Activated CD4-positive, CD25-positive, alpha-beta regulatory T cell treated with anti-CD3 and anti-CD28 coated beads, Interleukin-2, amount 50 U/mL, for 16 hours (primary cell): Measurements from ENCODE around the gene NLK.
"Not testable (repeated sequence)": the region's sequence is repeated elsewhere in the genome, so short reads cannot be mapped to it uniquely, and the experiment has no call there.

Source experiments
- DNase-seq: peaks from one replicate; pipeline ENCODE4 v3.0.0-alpha.2; 2020; ENCODE audit warnings: low read depth, low spot score

The NLK gene

DNA sequence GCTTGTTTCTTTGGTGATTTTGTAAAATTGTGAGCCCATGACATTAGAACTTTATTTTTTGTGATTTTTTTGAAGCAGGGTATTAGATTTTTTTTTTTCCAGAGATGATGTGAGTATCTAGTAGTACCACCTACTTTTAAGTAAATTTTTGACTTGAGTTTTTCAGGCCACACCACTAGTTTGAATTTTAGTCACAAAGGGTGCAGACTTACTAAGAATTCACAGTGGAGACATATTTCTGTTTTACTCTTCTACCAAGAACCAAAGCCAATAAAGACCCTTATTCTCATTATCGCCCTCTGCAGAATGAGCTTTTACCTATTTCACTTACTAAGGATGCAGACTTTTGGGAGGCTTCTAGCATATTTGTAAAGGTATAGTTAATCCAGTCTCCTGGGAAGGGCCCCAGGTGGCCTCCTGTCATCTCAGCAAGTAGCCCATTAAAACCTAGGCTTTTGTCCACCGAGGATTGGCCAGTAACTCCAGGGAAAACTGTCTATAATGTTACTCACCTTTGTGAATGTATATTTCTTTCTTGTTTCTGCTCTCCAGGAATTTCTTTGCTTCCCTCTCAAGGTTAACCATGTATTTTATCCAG lies 30.6 kb downstream of the NLK start:
- DNase-seq = no peak

DNA sequence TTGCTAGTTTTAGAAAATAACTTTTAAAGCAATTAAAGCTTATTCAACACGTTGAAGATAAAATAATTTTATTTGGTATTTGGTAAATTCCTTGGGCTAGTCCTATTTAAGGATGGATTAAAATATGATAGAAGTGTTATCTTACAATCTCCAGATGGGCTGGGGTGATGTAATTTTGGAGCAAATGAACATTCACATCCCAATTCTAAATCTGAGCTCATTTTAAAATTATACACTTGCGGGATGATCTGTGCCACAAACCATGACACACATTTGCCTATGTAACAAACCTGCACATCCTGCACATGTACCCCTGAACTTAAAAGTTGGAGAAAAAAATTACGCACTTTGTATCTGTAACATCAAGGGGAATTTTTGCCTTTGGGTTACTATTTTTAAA lies 31.5 kb downstream of the NLK start:
- no peak for DNase-seq

DNA sequence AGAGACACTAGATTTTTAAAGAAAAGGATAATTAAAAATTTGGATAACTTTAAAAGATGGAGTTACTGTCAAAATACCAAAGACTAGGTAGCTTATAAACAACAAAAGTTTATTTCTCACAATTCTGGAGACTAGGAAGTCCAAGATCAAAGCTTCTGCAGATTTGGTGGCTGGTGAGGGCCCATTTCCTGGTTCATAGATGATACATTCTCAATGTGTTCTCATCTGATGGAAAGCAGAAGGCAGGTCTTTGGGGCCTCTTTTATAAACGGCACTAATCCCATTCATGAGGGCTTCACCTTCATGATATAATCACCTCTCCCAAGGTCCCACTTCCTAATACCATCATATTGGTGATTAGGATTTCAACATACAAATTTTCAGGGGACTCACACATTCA lies 33.7 kb downstream of the NLK start:
- DNase-seq = no peak

DNA sequence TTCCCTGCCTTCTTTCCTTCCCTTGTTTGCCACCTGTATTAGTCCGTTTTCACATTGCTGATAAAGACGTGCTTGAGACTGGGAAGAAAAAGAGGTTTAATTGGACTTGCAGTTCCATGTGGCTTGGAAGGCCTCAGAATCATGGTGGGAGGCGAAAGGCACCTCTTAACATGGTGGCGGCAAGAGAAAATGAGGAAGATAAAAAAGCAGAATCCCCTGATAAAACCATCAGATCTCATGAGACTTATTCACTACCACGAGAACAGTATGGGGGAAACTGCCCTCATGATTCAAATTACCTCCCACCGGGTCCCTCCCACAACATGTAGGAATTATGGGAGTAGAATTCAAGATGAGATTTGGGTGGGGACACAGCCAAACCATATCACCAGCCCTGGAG lies 34.7 kb downstream of the NLK start:
- not testable (repeated sequence) for DNase-seq

DNA sequence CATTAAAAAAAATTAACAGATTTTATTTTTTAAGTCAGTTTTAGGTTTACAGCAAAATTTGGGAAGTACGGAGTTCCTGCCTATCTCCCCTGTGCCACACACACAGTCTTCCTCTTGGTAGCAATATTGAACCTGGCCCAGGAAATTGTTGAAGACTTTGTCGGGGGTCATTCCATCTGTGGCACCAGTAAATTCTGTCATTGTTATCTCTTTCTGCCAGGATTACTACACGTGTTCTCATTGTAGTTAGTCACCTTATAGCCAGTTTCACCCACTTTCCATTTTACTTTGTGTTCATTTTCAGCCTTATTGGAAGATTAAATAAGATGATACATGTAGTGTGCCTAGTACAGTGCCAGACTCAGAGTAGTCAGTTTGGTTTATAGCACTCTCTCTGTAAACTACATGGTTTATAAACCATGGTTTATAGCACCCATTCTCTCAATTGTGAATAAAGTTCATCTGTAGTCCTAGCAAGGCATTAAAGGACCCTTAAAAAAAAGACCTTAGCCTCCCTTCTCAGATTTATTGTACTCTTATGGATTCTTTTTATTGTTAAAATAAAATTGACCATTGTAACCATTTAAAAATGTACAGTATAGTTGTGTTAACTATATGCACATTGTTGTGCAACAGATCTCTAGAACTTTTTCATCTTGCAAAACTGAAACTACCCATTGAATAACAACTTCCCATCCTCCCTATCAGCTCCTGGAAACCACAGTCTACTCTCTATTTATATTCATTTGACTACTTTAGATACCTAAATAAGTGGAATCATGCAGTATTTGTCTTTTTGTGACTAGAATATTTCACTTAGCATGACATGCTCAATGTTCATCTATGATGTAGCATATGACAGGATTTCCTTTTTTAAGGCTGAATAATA lies 36.1 kb downstream of the NLK start:
- no peak for DNase-seq

DNA sequence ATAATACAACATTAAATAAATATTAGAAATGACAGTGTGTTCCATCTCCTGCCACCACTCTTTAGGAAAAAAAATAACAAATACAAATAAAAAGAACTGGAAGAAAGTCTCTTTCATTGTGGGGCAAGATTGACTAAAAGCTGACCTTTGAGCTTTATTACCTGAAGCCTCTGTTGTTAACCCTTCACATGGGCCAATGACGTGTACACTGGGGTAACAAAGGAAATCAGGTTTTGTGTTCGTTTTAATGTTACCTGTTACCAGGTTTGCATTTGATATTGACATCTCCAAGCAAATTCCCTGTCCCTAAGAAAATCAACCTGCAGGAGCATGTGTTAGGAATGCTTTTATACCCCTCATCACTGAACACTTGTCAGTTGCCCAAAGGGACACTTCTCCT lies 39.0 kb downstream of the NLK start:
- no peak for DNase-seq

DNA sequence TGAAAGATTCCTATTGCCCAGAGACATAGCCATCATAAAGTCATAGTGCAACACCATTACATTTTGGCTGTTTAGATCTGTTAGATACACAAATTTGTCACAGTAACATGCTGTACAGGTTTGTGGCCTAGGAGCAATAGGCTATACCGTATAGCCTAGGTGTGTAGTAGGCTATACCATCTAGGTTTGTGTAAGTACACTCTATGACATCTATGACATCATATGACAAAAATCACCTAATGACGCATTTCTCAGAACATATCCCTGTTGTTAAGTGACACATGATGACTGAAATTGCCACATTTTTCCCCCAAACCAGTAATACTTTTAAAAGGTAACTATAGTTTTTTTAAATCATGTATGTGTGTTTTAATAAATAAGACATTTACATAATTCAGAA lies 43.3 kb downstream of the NLK start:
- no peak for DNase-seq

DNA sequence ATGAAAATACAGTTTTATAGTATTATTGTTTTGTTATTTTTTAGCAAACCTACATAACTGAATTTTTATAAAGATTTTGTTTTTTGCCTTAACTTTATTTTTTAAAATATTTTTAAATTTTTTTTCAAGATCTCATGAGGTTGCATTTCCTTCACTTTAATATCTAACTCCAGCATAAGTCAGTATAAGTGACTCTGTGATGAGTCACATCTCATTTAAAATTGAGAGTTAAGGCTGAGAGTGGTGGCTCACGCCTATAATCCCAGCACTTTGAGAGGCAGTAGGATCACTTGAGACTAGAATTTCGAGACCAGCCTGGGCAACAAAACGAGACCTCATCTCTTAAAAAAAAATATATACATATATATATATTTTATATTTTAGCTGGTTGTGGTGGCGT lies 44.0 kb downstream of the NLK start:
- no peak for DNase-seq

DNA sequence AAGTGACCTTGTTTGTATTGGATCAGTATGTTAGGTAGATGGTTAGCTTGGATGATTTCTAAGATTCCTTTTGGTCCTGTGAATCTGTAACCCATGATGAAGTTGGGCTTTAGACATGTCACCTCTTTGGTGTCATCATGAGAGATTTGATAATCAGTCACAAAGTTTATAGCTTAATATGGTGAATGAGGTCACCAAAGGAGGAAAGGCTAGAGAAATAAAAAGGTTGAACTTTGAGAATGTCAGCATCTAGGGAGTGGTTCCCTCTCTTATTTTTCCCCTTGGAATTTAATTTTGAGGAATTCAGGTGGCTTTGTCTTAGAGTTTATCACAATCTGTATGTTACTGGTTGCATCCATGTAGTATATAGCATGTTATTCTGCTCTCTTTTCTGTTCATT lies 45.3 kb downstream of the NLK start:
- DNase-seq = no peak

DNA sequence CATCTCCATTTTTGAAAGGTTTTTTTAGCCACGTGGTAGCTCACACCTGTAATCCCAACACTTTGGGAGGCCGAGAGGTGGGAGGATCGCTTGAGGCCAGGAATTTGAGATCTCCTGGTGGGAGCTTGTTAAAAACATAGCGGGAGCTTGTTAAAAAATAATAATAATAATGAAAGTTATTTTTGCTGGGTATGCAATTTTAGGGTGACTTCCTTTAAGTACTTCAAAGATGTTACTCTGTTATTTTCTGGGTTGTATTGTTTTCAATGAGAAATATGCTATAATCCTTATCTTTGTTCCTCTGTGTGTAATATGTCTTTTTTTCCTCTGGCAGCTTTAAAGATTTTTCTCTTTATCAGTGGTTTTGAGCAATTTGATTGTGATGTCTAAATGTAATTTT lies 48.1 kb downstream of the NLK start:
- no peak for DNase-seq

DNA sequence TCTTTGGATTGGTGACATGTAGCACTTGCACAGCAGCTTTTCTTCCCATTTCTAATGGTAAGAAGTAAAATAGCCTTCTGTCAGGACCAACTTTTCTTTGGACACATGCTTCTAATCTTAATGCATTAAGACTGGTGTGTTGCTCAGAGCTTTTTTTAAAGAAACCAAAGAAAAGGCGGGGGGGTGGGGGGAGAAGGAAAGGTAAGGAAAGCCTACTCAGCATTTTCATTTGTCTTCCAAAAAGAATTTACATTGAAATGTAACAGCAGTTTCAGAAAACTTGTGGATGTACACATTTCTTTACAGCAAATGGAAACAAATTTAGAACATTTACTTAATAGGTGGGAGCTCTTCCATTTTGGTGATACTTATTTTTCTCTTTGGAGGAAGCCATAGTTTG lies 49.6 kb downstream of the NLK start:
- DNase-seq = no peak

DNA sequence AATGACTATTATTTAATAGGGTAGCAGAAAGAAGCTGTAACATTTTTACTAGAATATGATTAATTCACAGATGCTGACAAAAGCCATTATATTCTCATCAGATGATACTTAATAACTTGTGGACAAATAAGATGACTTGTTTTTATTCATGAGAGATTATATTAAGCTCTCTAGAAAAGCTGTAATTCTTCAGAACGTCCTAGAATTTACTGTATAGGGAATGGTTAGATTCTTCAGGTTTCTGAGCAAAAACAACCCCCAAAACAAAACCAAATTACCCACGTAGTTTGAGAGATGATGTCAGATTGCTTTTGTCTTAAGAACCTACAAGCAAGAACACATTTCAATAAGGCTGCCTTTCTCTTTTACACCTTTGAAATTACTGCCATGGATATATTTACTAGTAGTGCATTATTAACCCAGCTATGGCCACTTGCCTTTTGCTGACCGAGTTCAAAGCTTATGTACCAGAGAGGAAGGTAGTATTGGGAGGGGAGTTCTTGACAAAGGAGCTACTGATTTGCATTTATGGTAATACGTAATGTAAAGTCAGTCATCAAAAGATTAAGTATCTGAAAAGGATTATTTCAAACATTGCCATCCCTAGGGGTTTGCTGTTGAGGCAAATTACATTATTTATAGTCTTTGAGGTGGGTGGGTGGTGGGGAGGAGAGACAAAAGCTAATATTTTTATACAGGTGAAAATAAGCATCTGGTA lies 51.7 kb downstream of the NLK start:
- DNase-seq = no peak

DNA sequence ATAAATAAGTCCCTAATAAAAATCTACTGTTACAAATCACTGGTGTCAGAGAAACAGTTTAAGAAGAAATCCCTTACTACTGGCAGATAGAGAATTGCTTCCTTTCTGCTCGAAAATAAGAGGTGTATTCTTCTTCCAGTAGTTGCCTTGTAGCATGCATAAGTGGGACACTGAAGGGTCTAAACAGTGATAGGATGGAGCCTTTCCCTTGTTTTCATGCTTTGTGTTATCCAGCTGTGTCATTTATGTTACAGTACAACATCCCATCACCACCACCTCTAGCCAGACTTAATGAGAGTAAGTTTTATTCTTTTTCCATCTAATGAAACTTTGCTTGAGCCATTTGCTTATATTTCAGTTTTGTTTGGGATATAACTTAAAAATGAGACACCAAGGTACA lies 54.3 kb downstream of the NLK start:
- DNase-seq = no peak

DNA sequence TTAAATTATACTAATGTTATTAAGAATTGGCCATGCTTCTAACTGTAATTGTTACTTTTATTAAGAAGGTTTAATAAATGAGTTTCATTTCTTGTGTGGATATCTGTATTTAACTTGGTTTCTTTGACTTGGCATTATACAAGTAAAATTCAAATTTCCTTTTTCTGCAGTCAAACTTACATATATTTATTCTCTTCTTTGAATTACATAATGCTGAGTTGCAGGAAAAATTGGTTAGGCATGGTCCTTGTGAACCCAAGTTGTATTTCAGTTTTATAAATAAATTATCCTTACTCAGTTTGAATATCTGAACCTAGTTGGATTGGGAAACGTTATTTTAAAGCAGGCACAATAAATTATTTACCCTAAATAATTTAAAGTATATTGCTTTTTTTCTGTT lies 54.8 kb downstream of the NLK start:
- DNase-seq = no peak

DNA sequence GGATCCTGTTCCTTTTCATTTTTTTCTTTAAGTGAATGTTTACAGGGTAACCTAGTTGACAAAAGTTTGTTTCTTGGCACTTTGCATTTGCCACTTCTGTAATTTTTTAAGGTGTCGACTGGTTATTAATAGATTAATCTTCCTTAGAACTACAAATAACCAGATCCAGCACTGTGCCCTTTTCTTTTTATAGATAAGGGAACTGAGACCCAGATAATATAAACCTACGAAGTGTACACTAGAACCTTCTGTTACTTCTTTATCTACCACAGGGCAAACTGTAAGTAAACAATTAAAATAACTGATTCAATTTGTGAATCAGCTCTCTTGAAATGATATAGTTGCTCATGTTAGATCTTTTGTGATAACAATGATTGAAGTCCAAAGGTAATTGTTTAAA lies 55.4 kb downstream of the NLK start:
- no peak for DNase-seq

DNA sequence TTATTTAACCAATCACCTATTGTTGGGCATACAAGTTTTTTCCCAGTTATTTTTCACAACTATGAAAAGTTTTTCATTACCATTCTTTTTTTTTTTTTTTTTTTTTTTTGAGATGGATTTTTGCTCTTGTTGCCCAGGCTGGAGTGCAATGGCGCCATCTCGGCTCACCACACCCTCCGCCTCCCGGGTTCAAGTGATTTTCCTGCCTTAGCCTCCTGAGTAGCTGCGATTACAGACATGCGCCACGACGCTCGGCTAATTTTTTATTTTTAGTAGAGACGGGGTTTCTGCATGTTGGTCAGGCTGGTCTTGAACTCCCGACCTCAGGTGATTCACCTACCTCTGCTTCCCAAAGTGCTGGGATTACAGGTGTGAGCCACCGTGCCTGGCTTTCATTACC lies 56.1 kb downstream of the NLK start:
- not testable (repeated sequence) for DNase-seq

DNA sequence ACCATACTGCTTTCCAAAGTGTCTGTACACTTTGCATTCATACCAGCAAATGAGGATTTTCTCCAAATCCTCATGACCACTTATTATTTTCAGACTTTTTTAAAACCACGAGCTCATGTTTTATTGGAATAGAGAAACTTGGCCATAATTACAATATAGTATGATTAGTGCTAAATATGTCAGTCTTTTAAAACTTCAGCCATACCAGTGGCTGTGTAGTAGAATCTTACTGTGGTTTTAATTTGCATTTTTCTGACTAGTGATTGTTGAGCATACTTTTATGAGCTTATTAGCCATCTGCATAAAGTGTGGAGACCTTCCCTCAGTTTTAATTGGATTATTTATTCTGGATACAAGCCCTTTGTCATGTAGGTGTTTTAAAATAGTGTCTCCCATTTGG lies 57.8 kb downstream of the NLK start:
- no peak for DNase-seq

DNA sequence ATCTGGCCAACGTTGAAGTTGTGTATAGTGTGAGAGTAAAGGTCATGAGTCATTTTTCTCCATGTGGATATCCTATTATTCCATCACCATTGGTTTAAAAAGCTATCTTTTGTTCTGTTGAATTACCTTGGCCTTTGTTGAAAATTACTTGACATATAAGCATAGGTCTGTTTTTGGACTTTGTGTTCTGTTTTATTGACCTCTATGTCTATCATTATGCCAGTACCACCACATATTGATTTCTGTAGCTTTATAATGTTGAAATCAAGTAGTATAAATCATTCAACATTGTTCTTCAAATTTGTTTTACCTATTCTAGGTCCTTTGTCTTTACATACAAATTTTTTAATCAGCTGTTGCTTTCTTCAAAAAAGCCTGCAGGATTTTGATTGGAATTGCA lies 58.5 kb downstream of the NLK start:
- no peak for DNase-seq

DNA sequence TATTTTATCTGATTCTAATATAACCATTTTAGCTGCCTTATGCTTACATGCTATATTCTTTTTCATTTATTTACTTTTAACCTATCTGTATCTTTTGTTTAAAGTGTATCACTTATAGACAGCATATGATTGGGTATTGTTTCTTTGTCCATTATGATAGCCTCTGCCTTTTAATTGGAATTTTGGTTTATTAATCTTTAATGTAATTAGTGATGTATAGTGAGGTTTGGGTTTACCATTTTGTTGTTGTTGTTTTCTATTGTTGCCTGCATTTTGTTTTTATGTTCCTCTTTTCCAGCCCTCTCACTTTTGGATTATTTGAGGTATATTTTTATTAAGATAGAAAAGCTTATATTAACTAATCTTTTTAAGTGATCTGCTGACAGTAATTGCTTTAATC lies 59.4 kb downstream of the NLK start:
- DNase-seq = no peak

DNA sequence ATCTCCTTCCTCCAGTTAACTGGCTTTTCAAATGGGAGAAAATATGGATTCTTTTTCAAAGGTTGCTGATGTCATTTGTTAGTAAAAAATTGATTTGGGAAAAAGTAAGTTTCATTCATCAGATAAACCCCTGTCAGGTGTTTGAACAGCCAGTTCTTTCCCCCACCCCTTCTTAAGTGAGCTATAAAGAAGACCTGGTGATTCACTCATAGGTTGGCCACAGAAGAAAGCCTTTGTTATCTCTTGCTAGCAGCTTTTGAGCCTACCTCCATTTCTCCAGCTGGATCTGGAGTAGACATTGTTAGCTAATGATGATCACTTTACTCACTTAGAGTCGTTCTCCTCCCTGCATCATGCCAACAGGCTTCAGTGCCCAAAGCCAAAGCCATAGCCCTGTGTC lies 63.0 kb downstream of the NLK start:
- DNase-seq = no peak

DNA sequence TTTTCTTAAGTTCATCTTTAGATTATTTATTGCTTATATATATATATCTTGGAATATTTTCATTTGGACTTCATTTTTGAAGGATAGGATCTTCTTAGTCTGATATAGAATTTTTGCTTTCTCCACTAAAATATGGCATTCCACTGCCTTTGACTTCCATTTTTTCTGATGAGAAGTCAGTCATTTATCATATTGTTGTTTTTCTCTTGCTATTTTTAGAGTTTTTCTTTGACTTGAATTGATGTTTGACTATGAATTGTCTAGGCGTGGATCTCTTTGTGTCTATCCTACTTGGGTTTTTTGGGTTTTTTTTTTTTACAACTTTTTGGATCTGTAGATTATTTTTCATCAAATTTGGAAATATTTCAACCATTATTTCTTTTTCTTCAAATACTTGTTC lies 67.7 kb downstream of the NLK start:
- DNase-seq = no peak

DNA sequence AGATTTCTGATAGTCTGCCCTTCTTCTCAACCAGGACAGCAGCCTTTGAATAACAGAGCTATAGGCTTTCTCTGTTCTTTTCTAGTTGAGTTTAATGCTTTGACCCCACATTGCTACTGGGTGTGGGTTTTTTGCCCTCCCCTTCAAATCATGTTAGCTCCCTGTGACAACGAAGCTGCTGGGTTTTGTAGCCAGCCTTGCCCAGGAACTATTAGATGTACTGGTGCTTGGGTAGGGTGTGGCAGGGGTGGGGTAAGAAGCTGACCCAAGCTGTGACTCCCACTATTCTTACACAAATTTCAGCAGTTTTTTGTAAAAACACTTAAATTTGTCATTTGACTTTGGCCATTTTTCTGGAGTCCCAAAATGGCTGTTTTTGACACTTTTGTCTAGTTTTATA lies 69.7 kb downstream of the NLK start:
- no peak for DNase-seq

DNA sequence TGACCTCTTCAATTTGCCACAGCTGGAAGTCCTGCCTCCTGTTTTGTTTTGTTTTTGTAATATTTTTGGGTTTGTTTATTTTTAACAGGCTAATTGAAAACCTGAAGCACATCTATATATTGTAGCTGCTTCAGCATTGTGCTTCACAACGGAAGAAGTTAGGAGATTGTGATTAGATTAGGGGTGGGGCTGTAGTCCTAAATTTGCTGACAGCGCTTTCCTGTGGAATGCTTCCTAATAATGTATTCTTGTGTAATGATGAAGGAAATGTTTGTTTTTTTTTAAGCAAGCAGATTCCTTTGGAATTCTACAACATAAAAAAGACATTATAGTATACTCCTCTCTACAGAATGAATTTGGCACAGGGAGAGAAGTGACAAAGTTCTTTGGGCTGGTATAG lies 70.1 kb downstream of the NLK start:
- no peak for DNase-seq
